ENCODE measurements around the gene EID3. TPM values are rescaled to one million over a fixed set of nuclear protein-coding genes. Genes with fewer than 3 reads are reported as not detected.

The EID3 gene
- total and polyA plus RNA-seq, 2 experiments from 2014 or later, result 3.3 to 3.4 TPM

- Mint-ChIP-seq H3K36me3 (ENCODE audit: low read depth) (no peaks in the 10 kb centered on the region), H3K27ac (no peak overlapping the region), H3K4me1 (no peaks in the 10 kb centered on the region), H3K4me3 (no peak overlapping the region), H3K27me3 (ENCODE audit: insufficient read depth, low read depth, poor library complexity) (peaks cover 4% of the 10 kb centered on the region), H3K9me3 (no peaks in the 10 kb centered on the region)
- no peak for ATAC-seq
- Histone ChIP-seq H4K20me1 (replicated peaks; ENCODE audit: insufficient read depth) (no peaks in the 10 kb centered on the region), H2AFZ (no peak overlapping the region), H3K27ac (ENCODE audit: low read depth) (no peak overlapping the region), H3K27me3 (ENCODE audit: insufficient read depth) (no peaks in the 10 kb centered on the region), H3K36me3 (ENCODE audit: insufficient read depth) (no peaks in the 10 kb centered on the region), H3K79me2 (replicated peaks; ENCODE audit: insufficient read depth) (no peaks in the 10 kb centered on the region), H3K4me1 (ENCODE audit: insufficient read depth) (no peaks in the 10 kb centered on the region), H3K4me2 (no peak overlapping the region), H3K4me3 (no peak overlapping the region), H3F3A (replicated peaks; ENCODE audit: low read depth) (no peaks in the 10 kb centered on the region), H3K9me2 (ENCODE audit: insufficient read depth) (no peaks in the 10 kb centered on the region)
- TF ChIP-seq ZNF331 (CRISPR knock-in tag; IDR thresholded peaks at IDR 0.05; ENCODE audit: low read depth) (no peak), ETS1 (IDR thresholded peaks at IDR 0.05) (no peak)
- TF ChIP-seq, protein P1, sequence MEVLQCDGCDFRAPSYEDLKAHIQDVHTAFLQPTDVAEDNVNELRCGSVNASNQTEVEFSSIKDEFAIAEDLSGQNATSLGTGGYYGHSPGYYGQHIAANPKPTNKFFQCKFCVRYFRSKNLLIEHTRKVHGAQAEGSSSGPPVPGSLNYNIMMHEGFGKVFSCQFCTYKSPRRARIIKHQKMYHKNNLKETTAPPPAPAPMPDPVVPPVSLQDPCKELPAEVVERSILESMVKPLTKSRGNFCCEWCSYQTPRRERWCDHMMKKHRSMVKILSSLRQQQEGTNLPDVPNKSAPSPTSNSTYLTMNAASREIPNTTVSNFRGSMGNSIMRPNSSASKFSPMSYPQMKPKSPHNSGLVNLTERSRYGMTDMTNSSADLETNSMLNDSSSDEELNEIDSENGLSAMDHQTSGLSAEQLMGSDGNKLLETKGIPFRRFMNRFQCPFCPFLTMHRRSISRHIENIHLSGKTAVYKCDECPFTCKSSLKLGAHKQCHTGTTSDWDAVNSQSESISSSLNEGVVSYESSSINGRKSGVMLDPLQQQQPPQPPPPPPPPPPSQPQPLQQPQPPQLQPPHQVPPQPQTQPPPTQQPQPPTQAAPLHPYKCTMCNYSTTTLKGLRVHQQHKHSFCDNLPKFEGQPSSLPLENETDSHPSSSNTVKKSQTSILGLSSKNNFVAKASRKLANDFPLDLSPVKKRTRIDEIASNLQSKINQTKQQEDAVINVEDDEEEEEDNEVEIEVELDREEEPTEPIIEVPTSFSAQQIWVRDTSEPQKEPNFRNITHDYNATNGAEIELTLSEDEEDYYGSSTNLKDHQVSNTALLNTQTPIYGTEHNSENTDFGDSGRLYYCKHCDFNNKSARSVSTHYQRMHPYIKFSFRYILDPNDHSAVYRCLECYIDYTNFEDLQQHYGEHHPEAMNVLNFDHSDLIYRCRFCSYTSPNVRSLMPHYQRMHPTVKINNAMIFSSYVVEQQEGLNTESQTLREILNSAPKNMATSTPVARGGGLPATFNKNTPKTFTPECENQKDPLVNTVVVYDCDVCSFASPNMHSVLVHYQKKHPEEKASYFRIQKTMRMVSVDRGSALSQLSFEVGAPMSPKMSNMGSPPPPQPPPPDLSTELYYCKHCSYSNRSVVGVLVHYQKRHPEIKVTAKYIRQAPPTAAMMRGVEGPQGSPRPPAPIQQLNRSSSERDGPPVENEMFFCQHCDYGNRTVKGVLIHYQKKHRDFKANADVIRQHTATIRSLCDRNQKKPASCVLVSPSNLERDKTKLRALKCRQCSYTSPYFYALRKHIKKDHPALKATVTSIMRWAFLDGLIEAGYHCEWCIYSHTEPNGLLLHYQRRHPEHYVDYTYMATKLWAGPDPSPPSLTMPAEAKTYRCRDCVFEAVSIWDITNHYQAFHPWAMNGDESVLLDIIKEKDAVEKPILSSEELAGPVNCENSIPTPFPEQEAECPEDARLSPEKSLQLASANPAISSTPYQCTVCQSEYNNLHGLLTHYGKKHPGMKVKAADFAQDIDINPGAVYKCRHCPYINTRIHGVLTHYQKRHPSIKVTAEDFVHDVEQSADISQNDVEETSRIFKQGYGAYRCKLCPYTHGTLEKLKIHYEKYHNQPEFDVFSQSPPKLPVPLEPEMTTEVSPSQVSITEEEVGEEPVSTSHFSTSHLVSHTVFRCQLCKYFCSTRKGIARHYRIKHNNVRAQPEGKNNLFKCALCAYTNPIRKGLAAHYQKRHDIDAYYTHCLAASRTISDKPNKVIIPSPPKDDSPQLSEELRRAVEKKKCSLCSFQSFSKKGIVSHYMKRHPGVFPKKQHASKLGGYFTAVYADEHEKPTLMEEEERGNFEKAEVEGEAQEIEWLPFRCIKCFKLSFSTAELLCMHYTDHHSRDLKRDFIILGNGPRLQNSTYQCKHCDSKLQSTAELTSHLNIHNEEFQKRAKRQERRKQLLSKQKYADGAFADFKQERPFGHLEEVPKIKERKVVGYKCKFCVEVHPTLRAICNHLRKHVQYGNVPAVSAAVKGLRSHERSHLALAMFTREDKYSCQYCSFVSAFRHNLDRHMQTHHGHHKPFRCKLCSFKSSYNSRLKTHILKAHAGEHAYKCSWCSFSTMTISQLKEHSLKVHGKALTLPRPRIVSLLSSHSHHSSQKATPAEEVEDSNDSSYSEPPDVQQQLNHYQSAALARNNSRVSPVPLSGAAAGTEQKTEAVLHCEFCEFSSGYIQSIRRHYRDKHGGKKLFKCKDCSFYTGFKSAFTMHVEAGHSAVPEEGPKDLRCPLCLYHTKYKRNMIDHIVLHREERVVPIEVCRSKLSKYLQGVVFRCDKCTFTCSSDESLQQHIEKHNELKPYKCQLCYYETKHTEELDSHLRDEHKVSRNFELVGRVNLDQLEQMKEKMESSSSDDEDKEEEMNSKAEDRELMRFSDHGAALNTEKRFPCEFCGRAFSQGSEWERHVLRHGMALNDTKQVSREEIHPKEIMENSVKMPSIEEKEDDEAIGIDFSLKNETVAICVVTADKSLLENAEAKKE (CRISPR knock-in tag; IDR thresholded peaks at IDR 0.05), result no peak
- DNase-seq (ENCODE audit: low spot score), result no peak
These were observed 28.7 kb upstream of the EID3 start for GRCh38 chr12:104274811-104275210.

GRCh38 chr12:104275689-104276088 lies 27.9 kb upstream of the EID3 start:
- Mint-ChIP-seq H3K36me3 (ENCODE audit: low read depth) (no peaks in the 10 kb centered on the region), H3K9me3 (no peaks in the 10 kb centered on the region), H3K27me3 (ENCODE audit: insufficient read depth, low read depth, poor library complexity) (peaks cover 4% of the 10 kb centered on the region), H3K4me3 (no peak overlapping the region), H3K4me1 (no peaks in the 10 kb centered on the region), H3K27ac (no peak overlapping the region)
- Histone ChIP-seq H3K4me1 (ENCODE audit: insufficient read depth) (no peaks in the 10 kb centered on the region; the same call in 1 of the 2 replicates), H3K4me2 (no peak overlapping the region), H3K79me2 (replicated peaks; ENCODE audit: insufficient read depth) (no peaks in the 10 kb centered on the region), H3F3A (replicated peaks; ENCODE audit: low read depth) (no peaks in the 10 kb centered on the region), H3K27me3 (ENCODE audit: insufficient read depth) (no peaks in the 10 kb centered on the region), H3K36me3 (ENCODE audit: insufficient read depth) (no peaks in the 10 kb centered on the region), H3K4me3 (no peak overlapping the region), H3K27ac (ENCODE audit: low read depth) (no peak overlapping the region), H4K20me1 (replicated peaks; ENCODE audit: insufficient read depth) (no peaks in the 10 kb centered on the region), H2AFZ (peak overlapping the region; percentile 76; the same call in 1 of the 2 replicates), H3K9me2 (ENCODE audit: insufficient read depth) (no peaks in the 10 kb centered on the region)
- no peak for DNase-seq (ENCODE audit: low spot score)
- ATAC-seq, result no peak
- TF ChIP-seq EZH2 (IDR thresholded peaks at IDR 0.05; ENCODE audit: low read depth, unreplicated experiment) (no peak), ZNF331 (CRISPR knock-in tag; IDR thresholded peaks at IDR 0.05; ENCODE audit: low read depth) (no peak)
- TF ChIP-seq, protein P1 (CRISPR knock-in tag; IDR thresholded peaks at IDR 0.05), result no peak

All from GM23338 (cell line).